Measurements from ENCODE around the gene DENND2A.

DNA sequence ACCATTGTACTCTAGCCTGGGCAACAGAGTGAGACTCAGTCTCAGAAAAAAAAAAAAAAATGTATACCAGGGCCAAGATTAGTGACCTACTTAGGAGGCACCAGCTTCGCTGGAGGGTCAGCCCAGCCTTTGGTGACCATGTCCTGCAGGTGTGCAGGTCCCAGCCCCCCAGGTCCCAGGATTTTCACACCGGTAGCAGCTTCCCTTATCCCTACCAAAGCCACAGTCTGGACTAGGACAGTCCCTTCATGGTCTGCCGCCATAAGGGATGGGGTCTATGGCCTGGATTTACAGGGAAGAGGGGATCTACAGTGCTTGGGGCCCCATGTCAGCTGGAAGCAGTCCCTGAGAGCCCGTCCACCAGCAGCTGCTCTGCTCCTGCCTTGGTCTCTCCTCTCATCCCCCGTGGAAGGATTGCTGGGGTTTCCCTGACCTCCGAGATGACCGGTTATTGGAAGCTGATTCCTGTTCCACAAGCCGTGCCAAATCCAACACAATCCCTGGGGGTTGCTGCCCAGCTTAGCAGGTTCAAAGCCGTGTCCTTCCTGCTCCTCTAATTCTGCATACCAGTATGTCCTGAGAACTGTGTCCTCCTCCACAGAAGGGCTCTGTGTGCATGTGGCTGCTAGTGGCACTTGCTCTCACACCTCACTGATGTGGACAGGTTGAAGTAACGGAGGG, 44.9 kb upstream of the DENND2A start:
- TF ChIP-seq, protein P1, sequence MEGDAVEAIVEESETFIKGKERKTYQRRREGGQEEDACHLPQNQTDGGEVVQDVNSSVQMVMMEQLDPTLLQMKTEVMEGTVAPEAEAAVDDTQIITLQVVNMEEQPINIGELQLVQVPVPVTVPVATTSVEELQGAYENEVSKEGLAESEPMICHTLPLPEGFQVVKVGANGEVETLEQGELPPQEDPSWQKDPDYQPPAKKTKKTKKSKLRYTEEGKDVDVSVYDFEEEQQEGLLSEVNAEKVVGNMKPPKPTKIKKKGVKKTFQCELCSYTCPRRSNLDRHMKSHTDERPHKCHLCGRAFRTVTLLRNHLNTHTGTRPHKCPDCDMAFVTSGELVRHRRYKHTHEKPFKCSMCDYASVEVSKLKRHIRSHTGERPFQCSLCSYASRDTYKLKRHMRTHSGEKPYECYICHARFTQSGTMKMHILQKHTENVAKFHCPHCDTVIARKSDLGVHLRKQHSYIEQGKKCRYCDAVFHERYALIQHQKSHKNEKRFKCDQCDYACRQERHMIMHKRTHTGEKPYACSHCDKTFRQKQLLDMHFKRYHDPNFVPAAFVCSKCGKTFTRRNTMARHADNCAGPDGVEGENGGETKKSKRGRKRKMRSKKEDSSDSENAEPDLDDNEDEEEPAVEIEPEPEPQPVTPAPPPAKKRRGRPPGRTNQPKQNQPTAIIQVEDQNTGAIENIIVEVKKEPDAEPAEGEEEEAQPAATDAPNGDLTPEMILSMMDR (conservative IDR thresholded peaks at IDR 0.05; ENCODE audit: low read depth, low read length) = no peak
- no peak for TF ChIP-seq EZH2 (IDR thresholded peaks at IDR 0.05; ENCODE audit: borderline replicate concordance, low read depth, low read length, poor library complexity, severe bottlenecking)
